Cortex of kidney (tissue), 1 donor: Measurements from ENCODE around the gene APOL4.
"Not testable (repeated sequence)": the region's sequence is repeated elsewhere in the genome, so short reads cannot be mapped to it uniquely, and the experiment has no call there.

Experiments
- DNase-seq: peaks from one replicate; lab custom pipeline; 2025; lab: John Stamatoyannopoulos, UW

Gene APOL4

DNA sequence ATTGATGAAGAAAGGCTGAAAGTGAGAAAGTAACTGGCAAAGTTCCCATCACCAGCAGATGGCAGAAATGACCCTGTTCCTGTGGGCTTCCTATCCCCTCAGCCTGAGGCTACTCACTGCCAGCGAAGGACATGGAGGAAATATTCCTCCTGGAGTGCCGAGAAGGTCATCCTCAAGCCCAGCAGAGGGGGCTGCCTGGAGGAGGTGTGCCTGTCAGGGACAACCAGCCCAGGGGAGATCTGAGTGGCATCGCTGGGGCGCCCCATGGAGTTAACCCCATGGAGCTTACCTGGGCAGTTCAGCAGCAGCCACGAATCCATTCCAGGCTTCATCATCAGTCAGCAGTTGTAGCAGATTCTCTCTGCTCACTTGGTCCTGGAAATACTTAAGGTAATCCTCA lies 29.4 kb upstream of the APOL4 start:
- not testable (repeated sequence) for DNase-seq

DNA sequence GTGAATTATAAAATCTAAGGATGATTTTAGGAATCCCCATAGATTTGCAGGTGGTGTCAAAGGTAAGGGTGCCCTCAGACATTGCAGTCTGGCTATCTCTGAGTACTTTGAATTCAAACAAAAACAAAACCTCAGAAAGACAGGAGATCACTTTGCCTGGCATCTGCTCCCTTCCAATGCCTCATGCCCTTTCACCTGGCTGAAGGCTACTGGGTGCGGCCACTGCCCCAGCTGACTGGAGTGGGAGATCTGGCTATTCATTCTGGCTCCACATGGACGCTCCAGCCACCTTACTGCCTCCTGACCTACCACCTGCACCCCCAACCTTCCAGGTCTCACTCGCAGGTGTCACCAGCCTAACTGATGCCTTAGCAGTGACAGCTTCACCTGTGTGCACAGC lies 28.0 kb upstream of the APOL4 start:
- DNase-seq: not testable (repeated sequence)

DNA sequence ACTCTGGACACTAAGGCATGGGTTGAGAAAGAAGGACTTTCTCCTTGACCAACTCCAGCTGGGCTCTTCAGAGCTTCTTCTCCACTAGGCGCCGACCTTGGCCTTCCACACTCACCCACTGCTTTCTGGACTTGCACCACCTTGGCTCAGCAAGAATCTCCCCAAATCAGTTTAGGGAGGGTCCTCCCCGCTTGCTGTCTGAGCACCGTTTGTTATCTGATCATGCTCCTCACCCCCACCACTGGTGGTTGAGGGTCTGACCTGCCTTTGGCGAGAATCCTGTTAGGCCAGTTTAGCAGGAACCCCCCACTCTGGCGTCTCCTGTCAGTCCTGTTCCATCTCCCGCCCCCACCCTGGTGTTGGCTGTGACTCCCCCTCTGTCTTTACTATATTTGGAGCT lies 27.3 kb upstream of the APOL4 start:
- no peak for DNase-seq

DNA sequence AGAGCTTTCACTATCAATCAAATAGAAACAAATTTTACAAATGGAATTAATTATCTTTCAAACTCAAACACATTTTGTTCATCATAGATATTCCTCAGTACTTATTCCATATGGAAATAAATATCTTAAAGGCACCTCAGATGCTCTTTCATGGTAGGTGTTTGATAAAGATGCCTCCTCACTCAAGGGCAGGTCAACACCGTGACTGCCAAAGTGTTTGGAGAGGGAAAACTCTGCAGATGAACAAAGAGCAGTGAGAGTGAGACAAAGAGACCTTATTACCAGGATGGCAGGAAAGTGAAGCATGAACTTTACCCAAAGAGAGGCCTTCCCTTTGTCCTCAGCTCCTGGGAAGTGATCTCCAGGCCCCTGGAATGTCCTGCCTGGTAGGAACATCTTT lies 26.8 kb upstream of the APOL4 start:
- DNase-seq: not testable (repeated sequence)

DNA sequence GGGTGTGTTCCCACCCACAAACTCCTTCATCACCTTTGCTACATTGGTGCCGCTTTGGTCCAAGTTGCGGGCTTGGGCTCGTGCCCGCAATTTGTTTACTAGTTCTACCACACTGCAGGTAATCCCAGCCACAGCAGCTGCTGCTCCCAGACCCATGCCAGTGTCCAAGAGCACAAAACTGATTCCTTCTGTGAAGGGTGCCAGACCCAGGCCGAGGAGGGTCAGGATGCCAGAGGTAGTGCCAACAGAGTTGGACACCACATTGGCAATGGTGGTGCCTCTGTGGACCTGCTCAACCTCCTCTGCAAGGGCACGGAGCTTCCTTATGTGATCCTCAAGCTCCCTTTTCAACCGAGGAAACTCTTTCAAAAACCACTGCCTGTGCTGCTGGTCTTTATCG lies 26.2 kb upstream of the APOL4 start:
- DNase-seq: no peak

DNA sequence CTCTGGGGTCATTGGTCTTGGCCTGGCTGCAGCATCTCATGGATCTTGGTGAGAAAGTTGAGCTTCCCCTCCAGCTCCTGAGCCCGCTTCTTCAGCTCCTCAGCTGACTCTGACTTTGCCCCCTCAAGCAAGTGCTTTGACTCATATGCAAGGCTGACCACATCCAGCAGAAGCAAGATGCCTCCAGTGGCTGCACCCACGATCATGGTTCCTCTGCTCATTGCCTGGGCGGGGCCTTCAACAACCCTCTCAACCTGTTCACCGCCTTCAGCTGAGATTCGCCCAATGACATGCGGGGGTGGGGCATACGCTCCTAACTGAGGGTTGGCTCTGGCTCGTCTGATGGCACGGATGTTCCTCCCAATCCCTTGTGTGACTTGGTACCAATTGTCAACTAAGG lies 25.8 kb upstream of the APOL4 start:
- no peak for DNase-seq

DNA sequence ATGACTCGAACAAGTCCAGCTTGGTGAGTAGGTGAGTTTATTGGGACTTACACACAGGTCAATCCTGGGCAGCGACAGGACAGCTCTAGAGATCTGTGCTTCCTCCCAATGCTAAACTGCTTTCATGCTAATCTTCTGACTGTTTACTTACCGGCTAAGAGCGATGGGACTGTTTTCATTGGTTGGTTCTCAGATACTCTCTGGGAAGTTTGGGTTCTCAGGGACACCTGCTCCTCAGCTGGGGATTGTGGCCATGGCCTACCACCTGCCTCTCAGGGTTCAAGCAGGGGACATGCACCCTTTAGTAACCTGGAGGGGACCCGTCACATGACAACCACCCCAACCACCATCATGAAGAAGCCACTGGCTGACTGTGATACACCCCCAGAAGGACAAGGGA lies 24.6 kb upstream of the APOL4 start:
- no peak for DNase-seq

DNA sequence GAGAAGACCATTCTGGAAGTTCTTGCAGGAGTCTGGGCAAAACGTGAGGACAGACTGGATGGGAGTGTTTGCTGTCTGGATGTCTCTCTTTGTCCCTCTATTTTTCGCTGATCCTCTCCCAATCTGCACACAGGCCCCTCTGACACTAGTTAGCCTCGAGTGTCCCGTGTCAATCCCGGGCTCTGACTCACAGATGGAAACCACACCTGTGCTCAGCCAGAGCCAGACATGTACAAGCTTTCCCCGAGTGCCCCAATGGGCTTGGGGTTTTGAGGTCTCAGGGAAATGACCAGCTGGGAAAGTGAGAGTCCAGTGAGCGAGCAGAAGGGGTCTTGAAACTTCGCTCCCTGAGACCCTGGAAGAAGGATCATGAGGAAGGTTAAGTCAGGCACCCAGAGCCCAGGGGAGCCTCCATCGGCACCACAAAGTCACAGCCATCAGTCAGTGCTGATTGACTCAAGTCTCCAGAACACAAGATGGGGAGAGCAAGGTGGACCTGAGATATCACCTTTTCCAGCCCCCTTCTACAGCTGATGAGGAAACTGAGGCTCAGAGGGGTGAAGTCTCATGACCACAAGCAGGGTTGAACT lies 23.8 kb upstream of the APOL4 start:
- DNase-seq: no peak

DNA sequence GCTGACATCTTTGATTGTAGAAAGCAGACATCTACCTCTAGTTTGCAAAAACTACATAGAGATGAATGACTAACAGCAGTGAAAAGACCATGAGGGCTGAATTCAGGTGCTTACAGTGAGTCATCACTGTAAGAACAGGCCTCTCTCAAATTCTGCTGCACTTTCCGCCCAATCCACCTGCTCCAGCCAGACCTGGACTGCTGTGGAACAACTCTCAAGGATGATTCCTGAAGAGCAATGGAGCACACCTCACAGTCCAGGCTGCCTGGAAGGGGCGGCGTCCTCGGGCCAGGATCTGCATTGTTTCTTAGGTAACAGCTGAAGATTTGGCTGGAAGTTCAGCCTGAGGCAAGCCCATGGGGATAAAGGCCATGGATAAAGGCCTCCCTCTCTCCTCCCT lies 22.6 kb upstream of the APOL4 start:
- DNase-seq: no peak

DNA sequence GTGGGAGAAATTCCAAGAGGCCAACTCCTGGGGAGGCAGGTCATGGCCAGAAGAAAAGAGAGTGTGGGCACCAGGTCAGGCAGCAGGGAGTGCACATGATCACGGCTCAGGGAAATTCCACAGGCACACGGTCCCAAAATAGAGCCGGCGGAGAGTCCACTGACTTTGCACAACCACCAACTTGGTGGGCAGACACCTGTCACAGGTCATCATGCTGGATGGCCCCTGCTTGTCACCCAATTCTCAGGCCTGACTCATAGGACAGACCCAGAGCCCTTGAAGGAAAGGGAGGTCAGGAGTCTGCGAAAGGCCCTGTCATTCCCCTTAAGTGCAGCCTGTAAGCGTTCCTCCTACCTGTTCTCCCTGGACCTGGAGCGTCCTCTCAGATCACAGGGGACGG lies 21.9 kb upstream of the APOL4 start:
- no peak for DNase-seq

DNA sequence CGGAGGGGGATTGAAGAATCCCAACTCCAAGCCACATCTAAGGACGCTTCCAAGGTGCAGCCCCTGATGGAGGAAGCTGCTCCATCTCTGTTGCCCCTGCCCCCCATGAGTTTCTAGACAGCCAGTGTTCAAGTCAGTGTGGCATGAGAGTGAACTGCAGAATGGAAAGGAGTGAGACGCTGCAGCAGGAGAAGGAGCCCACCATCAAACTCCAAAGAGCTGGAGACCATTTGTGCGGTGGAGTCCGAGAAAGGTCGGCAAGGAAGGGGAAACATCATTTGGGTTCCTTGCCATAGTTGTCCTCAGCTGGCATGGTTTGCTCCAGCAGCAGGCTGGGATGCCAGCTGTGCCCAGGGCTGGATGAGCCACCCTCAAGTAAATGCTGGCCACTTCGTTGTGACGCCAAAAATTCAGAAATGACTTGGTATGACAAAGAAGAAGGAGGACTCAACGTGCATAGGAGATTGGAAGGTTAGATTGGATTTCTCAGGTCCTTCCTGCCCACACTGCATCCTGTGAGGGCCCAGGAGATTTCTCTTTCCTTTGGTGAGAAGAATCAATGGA lies 21.4 kb upstream of the APOL4 start:
- DNase-seq: no peak

DNA sequence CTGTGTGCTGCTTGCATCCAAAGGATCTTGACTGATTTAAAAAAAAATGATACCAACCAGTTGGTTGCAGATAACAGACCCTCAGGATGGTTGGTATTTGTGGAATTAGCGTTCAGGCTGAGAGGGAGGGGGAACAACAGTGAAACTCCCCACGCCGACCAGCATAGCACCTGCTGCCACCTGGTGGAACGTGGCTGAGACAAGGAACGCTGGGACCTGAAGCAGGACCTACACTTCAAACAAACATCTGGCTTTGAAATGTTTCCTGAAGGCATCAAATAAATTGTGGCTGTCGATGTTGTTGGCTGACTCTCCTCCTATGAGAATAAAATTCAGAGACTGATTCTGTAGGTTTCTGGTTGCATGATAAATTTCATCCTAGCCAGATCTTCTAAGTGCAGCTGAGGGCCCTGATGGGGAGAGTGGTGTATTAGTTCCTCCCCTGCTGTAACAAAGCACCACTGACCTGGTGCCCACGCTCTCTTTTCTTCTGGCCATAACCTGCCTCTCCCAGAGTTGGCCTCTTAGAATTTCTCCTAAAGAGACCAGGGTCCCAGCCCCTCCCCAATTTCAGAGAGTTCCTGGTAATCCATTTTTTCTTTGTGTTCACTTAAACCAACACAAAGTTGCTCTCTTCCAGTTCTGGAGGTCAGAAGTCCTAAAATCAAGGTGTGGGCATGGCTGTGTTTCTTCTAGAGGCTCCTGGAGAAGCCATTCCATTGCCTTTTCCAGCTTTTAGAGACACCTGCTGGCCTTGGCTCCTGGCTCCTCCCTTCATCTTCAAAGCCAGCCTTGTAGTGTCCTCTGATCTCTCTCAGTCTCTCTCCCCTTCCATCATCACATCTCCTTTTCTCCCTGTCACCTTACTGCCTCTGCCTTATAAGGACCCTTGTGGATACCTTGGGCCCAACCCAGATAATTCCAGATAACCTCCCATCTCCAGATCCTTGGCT lies 20.5 kb upstream of the APOL4 start:
- no peak for DNase-seq

DNA sequence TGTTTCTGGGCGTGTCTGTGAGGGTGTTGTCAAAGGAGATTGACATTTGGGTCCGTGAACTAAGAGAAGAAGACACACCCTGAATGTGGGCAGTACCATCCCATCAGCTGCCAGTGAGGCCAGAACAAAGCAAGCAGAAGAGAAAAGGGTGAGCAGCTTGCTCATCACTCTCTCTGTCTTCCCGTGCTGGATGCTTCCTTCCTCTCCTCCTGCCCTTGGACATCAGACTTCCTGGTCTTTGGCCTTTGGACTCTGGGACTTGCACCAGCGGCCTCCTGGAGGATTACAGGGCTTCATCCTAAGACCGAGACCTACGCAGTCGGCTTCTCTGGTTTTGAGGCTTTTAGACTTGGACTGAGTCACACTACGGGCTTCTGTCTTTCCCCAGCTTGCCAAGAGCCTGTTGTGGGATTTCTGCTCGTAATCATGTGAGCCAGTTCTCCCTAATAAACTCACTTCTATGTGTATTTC lies 18.9 kb upstream of the APOL4 start:
- no peak for DNase-seq

DNA sequence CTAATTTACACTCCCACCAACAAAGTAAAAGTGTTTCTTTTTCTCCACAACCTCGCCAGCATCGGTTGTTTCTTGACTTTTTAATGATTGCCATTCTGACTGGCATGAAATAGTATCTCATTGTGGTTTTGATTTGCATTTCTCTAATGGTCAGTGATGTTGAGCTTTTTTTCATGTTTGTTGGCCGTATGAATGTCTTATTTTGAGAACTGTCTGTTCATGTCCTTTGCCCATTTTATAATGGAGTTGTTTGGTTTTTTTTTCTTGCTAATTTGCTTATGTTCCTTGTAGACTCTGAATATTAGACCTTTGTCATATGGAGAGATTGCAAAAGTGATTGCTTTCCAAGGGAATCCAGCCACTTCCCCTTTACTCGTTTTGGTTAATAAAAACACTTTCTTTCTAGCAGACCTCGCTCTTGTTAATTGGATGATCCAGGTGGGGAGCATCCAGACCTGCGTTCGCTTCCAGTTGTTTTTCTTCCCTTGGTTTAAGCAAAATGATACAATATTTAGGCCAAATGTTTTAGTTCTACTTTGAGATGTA lies 17.1 kb upstream of the APOL4 start:
- DNase-seq: no peak

DNA sequence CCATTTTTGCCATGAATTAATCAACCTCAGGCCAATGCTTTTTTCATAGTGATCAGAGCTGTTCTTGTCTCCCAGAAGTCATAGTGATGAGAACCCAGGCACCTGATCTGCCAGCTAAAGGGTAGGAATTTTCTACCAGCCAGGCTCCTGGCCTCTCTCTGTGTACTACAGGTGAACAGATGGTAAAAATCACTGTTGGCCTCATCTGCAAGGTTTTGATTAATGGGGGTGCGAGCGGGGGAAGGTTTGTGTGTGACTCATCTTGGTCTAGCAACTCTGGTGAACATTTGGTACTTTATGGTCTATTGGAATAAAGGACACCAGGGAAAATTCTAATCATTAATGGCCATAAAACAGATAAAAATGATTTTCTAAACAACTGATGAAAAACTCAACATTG lies 14.4 kb upstream of the APOL4 start:
- no peak for DNase-seq

DNA sequence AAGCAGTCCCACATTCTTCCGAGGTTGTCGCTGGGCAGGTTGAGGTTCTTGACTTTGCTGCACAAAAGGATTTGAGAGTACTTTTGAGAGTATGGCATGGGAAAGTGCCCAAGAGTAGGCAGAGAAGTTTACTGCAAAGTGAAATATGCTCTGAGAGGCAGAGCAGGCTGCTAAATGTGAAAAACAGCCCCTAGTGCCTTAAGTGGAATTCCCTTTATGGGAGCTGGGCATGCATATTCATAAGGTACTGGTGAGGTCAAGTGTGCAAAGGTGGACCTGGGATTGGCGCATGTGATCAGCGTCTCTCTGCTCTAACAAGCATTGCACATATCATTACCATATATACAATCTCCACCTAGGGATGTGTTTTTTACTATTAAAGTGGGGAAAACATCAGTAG lies 12.0 kb upstream of the APOL4 start:
- DNase-seq: no peak

DNA sequence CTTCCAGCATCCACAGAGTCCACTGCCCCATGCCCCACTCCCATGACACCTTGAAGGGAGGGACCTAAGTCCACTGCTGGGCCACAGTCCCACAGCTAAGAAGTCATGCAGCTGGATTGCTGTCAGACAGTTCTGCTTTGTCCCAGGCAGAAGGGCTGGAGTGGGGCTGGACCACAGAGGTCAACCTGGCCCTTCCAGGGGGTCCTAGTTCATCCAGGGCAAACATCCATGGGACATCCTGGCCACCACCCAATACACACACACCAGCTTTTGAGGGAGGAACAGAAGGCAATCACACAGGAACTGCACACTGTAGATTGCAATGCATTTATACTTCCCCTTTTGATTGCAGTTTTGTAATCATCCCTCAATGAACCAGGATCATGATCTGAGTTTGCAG lies 11.3 kb upstream of the APOL4 start:
- no peak for DNase-seq

DNA sequence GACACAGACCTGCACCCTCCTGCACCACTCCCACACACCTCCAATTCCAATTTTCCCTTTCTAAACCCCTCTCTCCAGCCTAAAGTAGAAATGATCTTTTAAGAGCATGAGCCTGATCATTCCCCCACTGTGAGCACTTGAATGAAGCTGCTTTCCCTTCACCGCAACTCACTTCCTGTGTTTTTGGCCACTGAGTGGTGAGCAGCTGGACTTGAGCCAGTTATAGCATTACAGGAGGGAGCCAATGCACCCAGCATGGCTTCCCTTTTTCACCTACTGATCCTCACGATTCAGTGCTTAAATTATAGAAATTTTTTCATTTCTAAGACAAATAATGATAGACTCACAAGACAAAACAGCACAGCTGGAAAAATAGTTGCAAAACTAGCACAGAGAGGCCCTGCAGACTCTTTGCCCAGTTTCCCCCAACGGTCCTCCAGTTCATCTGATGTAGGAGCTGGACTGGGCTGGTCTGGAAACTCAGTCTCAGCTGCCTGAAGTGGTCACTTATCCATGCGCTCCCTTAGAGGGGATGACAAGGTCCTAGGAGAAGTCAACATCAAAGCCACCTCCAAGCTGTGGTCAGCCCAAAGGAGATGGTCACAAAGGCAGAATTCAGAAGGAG lies 9.7 kb upstream of the APOL4 start:
- DNase-seq: no peak

DNA sequence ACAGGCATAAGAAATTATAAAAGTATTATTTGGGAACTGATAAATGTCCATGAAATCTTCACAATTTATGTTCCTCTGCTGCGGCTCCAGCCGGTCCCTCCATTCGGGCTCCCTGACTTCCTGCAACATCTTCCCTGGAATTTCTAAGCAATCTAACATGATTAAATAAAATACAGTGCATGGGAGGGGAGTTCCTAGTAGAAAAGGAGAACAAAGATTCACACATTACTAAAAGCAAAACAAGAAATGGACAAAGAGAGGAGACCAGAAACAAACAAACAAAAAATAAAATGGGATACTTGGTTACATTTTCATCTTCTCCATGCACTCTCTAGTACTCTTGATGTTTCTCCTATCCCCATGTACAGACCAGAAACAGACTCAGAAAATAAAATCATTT lies 8.6 kb upstream of the APOL4 start:
- DNase-seq: no peak

DNA sequence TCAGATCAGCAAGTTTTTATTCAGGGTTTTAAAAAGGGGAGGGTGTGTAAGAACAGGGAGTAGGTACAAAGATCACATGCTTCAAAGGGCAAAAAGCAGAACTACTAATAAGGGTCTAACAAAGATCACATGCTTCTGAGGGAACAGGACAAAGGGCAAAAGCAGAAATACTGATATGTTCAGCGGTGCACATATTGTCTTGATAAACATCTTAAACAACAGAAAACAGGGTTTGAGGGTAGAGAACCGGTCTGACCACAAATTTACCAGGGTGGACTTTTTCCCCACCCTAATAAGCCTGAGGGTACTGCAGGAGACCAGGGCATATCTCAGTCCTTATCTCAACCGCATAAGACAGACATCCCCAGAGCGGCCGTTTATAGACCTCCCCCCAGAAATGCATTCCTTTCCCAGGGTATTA lies 7.9 kb upstream of the APOL4 start:
- DNase-seq: not testable (repeated sequence)

DNA sequence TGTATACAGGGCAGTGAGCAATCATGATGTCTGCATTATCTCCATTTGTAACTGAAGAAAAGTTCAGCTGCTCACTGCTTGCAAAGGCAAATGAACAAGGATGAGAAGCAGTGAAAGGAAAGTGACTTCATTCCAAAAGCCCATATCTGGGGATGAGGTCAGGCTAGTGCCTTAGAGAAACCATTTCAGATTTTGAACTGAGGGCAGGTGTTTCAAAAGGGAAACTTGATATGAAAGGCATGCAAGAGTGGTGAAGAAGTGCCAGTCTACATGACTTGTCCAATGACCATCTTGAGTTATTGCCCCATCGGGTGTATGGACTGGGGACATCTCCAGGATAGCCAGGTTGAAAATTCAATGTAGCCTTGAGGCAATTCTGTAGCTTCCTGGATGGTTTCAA lies 7.3 kb upstream of the APOL4 start:
- no peak for DNase-seq

DNA sequence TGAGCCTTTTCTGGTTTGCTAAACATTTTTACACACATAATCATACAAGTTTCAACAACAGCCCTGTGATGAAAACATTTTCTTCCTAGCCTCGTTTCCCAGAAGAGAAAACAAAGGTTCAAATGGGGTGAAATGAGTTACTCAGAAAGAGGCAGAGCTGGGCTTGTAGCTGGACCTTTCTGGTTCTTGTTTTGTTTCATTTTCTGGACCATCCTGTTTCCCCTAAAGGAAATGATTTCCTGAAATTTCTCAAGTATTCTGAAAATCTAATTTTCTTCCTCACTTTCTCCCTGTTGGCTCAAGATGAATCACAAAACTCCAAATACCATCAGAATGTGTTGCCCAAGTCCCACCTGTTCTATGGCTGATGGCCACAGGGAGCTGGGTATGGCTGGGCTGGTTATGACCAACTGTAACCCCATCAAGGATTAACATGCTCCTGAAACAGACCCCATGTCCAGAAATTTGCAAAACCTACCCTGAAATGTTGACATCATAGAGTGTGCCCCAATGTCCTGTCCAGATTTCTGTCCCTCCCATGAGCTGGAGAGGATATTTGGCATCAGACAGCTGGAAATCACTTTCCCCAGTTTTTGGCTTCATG lies 6.7 kb upstream of the APOL4 start:
- no peak for DNase-seq
